HEK293 (cell line): ENCODE measurements around the gene CYS1.
A peak's percentile ranks its signal among the peaks of the same experiment; 100 is the strongest.

Experiments used
- GLI2 ChIP-seq: fragments of 450-650 bp; formaldehyde crosslinking; IDR thresholded peaks from 2 replicates; pipeline ENCODE4; 2017; ENCODE audit warnings: missing biosample characterization, missing genetic modification characterization, low read depth, borderline replicate concordance
- MEIS1 ChIP-seq: sonication (generic); formaldehyde crosslinking; IDR thresholded peaks from 2 replicates; pipeline ENCODE4 v1.8.1; 2022; ENCODE audit warnings: missing genetic modification reagents, mild to moderate bottlenecking, borderline replicate concordance
- MZF1 ChIP-seq: fragments of 450-650 bp; formaldehyde crosslinking; IDR thresholded peaks from 2 replicates; pipeline ENCODE4 v1.5.1; 2017; ENCODE audit warnings: missing biosample characterization, missing genetic modification characterization, borderline replicate concordance
- PRDM6 ChIP-seq: fragments of 450-650 bp; formaldehyde crosslinking; IDR thresholded peaks from 2 replicates; pipeline ENCODE4 v1.5.1; 2017; ENCODE audit warnings: missing biosample characterization, missing genetic modification characterization
- SP2 ChIP-seq: fragments of 450-650 bp; formaldehyde crosslinking; IDR thresholded peaks from 2 replicates; pipeline ENCODE4 v1.5.1; 2016; ENCODE audit warnings: missing biosample characterization, missing genetic modification characterization
- WT1 ChIP-seq: fragments of 450-650 bp; formaldehyde crosslinking; IDR thresholded peaks from 2 replicates; pipeline ENCODE4 v1.5.1; 2016; ENCODE audit warnings: missing biosample characterization, missing genetic modification characterization
- ZBTB7A ChIP-seq: fragments of 450-650 bp; formaldehyde crosslinking; IDR thresholded peaks from 2 replicates; pipeline ENCODE4 v1.5.1; 2016; ENCODE audit warnings: low read depth, missing biosample characterization, missing genetic modification characterization
- ZFHX2 ChIP-seq: fragments of 450-650 bp; formaldehyde crosslinking; conservative IDR thresholded peaks from 2 replicates; pipeline ENCODE4 v1.5.1; 2016; ENCODE audit warnings: missing biosample characterization, missing genetic modification characterization
- ZFP41 ChIP-seq: fragments of 450-650 bp; formaldehyde crosslinking; IDR thresholded peaks from 2 replicates; pipeline ENCODE4 v1.5.1; 2016; ENCODE audit warnings: missing biosample characterization, missing genetic modification characterization, borderline replicate concordance
- ZFP69B ChIP-seq: fragments of 450-650 bp; formaldehyde crosslinking; IDR thresholded peaks from 2 replicates; pipeline ENCODE4 v1.5.1; 2016; ENCODE audit warnings: missing biosample characterization, missing genetic modification characterization
- ZIC2 ChIP-seq: fragments of 450-650 bp; formaldehyde crosslinking; IDR thresholded peaks from 2 replicates; pipeline ENCODE4 v1.5.1; 2016; ENCODE audit warnings: missing biosample characterization, missing genetic modification characterization
- ZNF121 ChIP-seq: fragments of 450-650 bp; formaldehyde crosslinking; IDR thresholded peaks from 2 replicates; pipeline ENCODE4 v1.5.1; 2016; ENCODE audit warnings: missing biosample characterization, missing genetic modification characterization
- ZNF133 ChIP-seq: fragments of 450-650 bp; formaldehyde crosslinking; IDR thresholded peaks from 2 replicates; pipeline ENCODE4 v1.5.1; 2016; ENCODE audit warnings: missing biosample characterization, missing genetic modification characterization
- ZNF146 ChIP-seq: fragments of 450-650 bp; formaldehyde crosslinking; IDR thresholded peaks from 2 replicates; pipeline ENCODE4 v1.5.1; 2016; ENCODE audit warnings: missing biosample characterization, missing genetic modification characterization
- ZNF202 ChIP-seq: fragments of 450-650 bp; formaldehyde crosslinking; IDR thresholded peaks from 2 replicates; pipeline ENCODE4 v1.5.1; 2016; ENCODE audit warnings: missing biosample characterization, missing genetic modification characterization, borderline replicate concordance
- ZNF221 ChIP-seq: fragments of 450-650 bp; formaldehyde crosslinking; IDR thresholded peaks from 2 replicates; pipeline ENCODE4 v1.5.1; 2017; ENCODE audit warnings: missing biosample characterization, missing genetic modification characterization, borderline replicate concordance
- ZNF274 ChIP-seq, 2 experiments: fragments of 200-500 bp in 1 of 2; fragments of 450-650 bp in 1 of 2; sonication (Bioruptor generic) in 1 of 2; formaldehyde crosslinking in 1 of 2; IDR thresholded peaks; 2 replicates each; pipeline versions ENCODE4 v1.5.1 to v1.6.1; 2014 to 2016; ENCODE audit warnings: borderline replicate concordance in 1 of 2, inconsistent platforms in 1 of 2, low read length in 1 of 2, missing biosample characterization in 1 of 2, missing genetic modification characterization in 1 of 2
- ZNF335 ChIP-seq: fragments of 450-650 bp; formaldehyde crosslinking; conservative IDR thresholded peaks from 2 replicates; pipeline ENCODE4 v1.5.1; 2016; ENCODE audit warnings: missing biosample characterization, missing genetic modification characterization
- ZNF341 ChIP-seq: fragments of 450-650 bp; formaldehyde crosslinking; IDR thresholded peaks from 2 replicates; pipeline ENCODE4; 2016; ENCODE audit warnings: low read depth, missing biosample characterization, missing genetic modification characterization
- ZNF350 ChIP-seq: fragments of 450-650 bp; formaldehyde crosslinking; IDR thresholded peaks from 2 replicates; pipeline ENCODE4 v1.5.0; 2017; ENCODE audit warnings: missing biosample characterization, mild to moderate bottlenecking, missing genetic modification characterization
- ZNF76 ChIP-seq: fragments of 450-650 bp; formaldehyde crosslinking; IDR thresholded peaks from 2 replicates; pipeline ENCODE4; 2016; ENCODE audit warnings: low read depth, missing biosample characterization, missing genetic modification characterization, borderline replicate concordance
- ZNF830 ChIP-seq: fragments of 450-650 bp; IDR thresholded peaks from 2 replicates; pipeline ENCODE4 v1.5.0; 2018; ENCODE audit warnings: missing biosample characterization, missing genetic modification characterization, low read depth, mild to moderate bottlenecking, moderate library complexity
- ZSCAN16 ChIP-seq: fragments of 450-650 bp; formaldehyde crosslinking; IDR thresholded peaks from 2 replicates; pipeline ENCODE4 v1.5.1; 2016; ENCODE audit warnings: missing biosample characterization, missing genetic modification characterization
- TF ChIP-seq, protein P1 (sequence below): fragments of 450-650 bp; formaldehyde crosslinking; IDR thresholded peaks from 2 replicates; pipeline ENCODE4 v1.5.1; 2017; ENCODE audit warnings: missing biosample characterization, missing genetic modification characterization
- TF ChIP-seq, protein P2 (sequence below): fragments of 450-650 bp; formaldehyde crosslinking; IDR thresholded peaks from 2 replicates; pipeline ENCODE4 v1.5.1; 2016; ENCODE audit warnings: missing biosample characterization, missing genetic modification characterization
- TF ChIP-seq, protein P3 (sequence below): fragments of 450-650 bp; formaldehyde crosslinking; IDR thresholded peaks from 2 replicates; pipeline ENCODE4 v1.5.1; 2016; ENCODE audit warnings: missing biosample characterization, missing genetic modification characterization
- TF ChIP-seq, protein P4 (sequence below): fragments of 450-650 bp; formaldehyde crosslinking; IDR thresholded peaks from 2 replicates; pipeline ENCODE4 v1.5.0; 2017; ENCODE audit warnings: missing biosample characterization, missing genetic modification characterization, borderline replicate concordance

CYS1 gene

DNA sequence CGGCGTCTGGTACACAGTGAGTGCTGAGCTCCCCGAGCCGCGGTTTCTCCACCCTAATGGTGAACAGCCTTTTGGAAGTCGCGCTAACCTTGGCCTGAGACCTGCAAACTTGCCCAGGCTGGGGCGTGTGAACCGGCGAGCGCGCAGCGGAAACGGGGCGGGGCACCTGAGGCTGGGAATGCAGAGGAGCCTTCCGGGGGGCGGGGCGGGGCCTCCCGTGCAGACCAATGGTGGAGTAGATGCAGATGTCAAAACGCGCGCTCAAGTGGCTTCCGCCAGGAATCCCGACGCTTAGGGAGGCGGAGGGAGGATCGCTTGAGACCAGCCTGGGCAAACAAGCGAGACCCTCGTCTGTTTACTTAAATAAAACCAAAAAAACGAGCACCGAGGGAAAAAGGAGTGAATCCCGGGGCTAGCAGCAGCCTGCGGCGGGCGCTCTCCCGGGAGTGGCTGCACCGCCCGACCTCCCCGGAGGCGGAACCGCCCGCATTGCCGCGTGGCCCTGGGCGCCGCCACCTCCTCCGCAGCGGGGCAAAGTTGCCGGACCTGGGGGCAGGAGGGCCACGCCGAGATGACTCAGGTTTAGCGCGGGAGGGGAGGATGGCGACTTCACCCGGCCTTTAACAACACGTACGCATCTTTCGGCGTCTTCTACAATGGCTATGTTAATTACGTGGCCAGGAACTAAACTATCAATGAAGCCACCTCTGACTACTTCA, 40.1 kb upstream of the CYS1 start (continued):
- TF ChIP-seq ZFP41 (tag by site-specific recombination): no peak
- 0 out of 2 replicates have a peak, but pooled peaks have one; percentile 18 for TF ChIP-seq ZFP69B (tag by site-specific recombination)
- TF ChIP-seq ZIC2 (tag by site-specific recombination): peak; percentile 17; the same call in 1 of the 2 replicates
- TF ChIP-seq ZNF76 (tag by site-specific recombination): no peak; the same call in 1 of the 2 replicates
- TF ChIP-seq ZNF341: peak; percentile 84
- TF ChIP-seq ZNF146 (tag by site-specific recombination): 0 out of 2 replicates have a peak, but pooled peaks have one; percentile 4
- TF ChIP-seq SP2: peak; percentile 88
- TF ChIP-seq ZFHX2 (tag by site-specific recombination): peak; percentile 90
- TF ChIP-seq ZNF830: no peak
- TF ChIP-seq, protein P1, sequence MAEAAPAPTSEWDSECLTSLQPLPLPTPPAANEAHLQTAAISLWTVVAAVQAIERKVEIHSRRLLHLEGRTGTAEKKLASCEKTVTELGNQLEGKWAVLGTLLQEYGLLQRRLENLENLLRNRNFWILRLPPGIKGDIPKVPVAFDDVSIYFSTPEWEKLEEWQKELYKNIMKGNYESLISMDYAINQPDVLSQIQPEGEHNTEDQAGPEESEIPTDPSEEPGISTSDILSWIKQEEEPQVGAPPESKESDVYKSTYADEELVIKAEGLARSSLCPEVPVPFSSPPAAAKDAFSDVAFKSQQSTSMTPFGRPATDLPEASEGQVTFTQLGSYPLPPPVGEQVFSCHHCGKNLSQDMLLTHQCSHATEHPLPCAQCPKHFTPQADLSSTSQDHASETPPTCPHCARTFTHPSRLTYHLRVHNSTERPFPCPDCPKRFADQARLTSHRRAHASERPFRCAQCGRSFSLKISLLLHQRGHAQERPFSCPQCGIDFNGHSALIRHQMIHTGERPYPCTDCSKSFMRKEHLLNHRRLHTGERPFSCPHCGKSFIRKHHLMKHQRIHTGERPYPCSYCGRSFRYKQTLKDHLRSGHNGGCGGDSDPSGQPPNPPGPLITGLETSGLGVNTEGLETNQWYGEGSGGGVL (tag by site-specific recombination): 0 out of 2 replicates have a peak, but pooled peaks have one; percentile 8
- no peak for TF ChIP-seq MEIS1 (CRISPR knock-in tag)
- TF ChIP-seq, protein P2, sequence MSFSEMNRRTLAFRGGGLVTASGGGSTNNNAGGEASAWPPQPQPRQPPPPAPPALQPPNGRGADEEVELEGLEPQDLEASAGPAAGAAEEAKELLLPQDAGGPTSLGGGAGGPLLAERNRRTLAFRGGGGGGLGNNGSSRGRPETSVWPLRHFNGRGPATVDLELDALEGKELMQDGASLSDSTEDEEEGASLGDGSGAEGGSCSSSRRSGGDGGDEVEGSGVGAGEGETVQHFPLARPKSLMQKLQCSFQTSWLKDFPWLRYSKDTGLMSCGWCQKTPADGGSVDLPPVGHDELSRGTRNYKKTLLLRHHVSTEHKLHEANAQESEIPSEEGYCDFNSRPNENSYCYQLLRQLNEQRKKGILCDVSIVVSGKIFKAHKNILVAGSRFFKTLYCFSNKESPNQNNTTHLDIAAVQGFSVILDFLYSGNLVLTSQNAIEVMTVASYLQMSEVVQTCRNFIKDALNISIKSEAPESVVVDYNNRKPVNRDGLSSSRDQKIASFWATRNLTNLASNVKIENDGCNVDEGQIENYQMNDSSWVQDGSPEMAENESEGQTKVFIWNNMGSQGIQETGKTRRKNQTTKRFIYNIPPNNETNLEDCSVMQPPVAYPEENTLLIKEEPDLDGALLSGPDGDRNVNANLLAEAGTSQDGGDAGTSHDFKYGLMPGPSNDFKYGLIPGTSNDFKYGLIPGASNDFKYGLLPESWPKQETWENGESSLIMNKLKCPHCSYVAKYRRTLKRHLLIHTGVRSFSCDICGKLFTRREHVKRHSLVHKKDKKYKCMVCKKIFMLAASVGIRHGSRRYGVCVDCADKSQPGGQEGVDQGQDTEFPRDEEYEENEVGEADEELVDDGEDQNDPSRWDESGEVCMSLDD: no peak
- no peak; the same call in 1 of the 2 replicates for TF ChIP-seq MZF1 (tag by site-specific recombination)
- TF ChIP-seq ZNF121: peak; percentile 100
- TF ChIP-seq ZNF221 (tag by site-specific recombination): no peak
- no peak for TF ChIP-seq GLI2 (tag by site-specific recombination)
- peak; percentile 34 for TF ChIP-seq ZNF335 (tag by site-specific recombination)
- no peak for TF ChIP-seq ZSCAN16 (tag by site-specific recombination)
- TF ChIP-seq ZNF202 (tag by site-specific recombination): no peak
- no peak for TF ChIP-seq ZNF350 (tag by site-specific recombination)
- TF ChIP-seq, protein P3, sequence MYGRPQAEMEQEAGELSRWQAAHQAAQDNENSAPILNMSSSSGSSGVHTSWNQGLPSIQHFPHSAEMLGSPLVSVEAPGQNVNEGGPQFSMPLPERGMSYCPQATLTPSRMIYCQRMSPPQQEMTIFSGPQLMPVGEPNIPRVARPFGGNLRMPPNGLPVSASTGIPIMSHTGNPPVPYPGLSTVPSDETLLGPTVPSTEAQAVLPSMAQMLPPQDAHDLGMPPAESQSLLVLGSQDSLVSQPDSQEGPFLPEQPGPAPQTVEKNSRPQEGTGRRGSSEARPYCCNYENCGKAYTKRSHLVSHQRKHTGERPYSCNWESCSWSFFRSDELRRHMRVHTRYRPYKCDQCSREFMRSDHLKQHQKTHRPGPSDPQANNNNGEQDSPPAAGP (tag by site-specific recombination): peak; percentile 51; the same call in 1 of the 2 replicates
- TF ChIP-seq PRDM6 (tag by site-specific recombination): no peak
- peak; percentile 97 for TF ChIP-seq WT1 (tag by site-specific recombination)
- no peak for TF ChIP-seq ZNF274 (IDR thresholded peaks at IDR 0.05; ENCODE audit: low read length)
- no peak for TF ChIP-seq ZNF274 (tag by site-specific recombination; IDR thresholded peaks at IDR 0.05; ENCODE audit: borderline replicate concordance)
- TF ChIP-seq, protein P4, sequence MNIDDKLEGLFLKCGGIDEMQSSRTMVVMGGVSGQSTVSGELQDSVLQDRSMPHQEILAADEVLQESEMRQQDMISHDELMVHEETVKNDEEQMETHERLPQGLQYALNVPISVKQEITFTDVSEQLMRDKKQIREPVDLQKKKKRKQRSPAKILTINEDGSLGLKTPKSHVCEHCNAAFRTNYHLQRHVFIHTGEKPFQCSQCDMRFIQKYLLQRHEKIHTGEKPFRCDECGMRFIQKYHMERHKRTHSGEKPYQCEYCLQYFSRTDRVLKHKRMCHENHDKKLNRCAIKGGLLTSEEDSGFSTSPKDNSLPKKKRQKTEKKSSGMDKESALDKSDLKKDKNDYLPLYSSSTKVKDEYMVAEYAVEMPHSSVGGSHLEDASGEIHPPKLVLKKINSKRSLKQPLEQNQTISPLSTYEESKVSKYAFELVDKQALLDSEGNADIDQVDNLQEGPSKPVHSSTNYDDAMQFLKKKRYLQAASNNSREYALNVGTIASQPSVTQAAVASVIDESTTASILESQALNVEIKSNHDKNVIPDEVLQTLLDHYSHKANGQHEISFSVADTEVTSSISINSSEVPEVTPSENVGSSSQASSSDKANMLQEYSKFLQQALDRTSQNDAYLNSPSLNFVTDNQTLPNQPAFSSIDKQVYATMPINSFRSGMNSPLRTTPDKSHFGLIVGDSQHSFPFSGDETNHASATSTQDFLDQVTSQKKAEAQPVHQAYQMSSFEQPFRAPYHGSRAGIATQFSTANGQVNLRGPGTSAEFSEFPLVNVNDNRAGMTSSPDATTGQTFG (tag by site-specific recombination): no peak
- no peak for TF ChIP-seq ZBTB7A
- no peak for TF ChIP-seq ZNF133 (tag by site-specific recombination)
